IMR-90 (cell line): ENCODE results near the gene FBXO44.

ENCODE experiments used
- BHLHE40 ChIP-seq: fragments of 150-350 bp; IDR thresholded peaks from 2 replicates; pipeline ENCODE4 v1.6.1; 2016; ENCODE audit warnings: mild to moderate bottlenecking, low read depth, low read length
- CEBPB ChIP-seq: IDR thresholded peaks from 2 replicates; pipeline ENCODE4 v1.6.1; 2012; ENCODE audit warnings: low read depth, low read length, improper control_type of control experiment
- MAFK ChIP-seq: IDR thresholded peaks from 2 replicates; pipeline ENCODE4 v1.6.1; 2012; ENCODE audit warnings: low read depth, low read length, improper control_type of control experiment
- MXI1 ChIP-seq: IDR thresholded peaks from 2 replicates; pipeline ENCODE4 v1.6.1; 2012; ENCODE audit warnings: low read depth, mild to moderate bottlenecking, low read length, moderate library complexity, borderline replicate concordance
- NFE2L2 ChIP-seq: fragments of 150-350 bp; IDR thresholded peaks from 2 replicates; pipeline ENCODE4 v1.6.1; 2016; ENCODE audit warnings: low read depth, mild to moderate bottlenecking, low read length
- POLR2A ChIP-seq: IDR thresholded peaks from 2 replicates; pipeline ENCODE4 v1.6.1; 2012; ENCODE audit warnings: mild to moderate bottlenecking, low read depth, low read length
- RAD21 ChIP-seq: IDR thresholded peaks from 2 replicates; pipeline ENCODE4 v1.6.1; 2012; ENCODE audit warnings: low read length, improper control_type of control experiment
- TF ChIP-seq, protein P1 (sequence below): conservative IDR thresholded peaks from 2 replicates; pipeline ENCODE4 v1.5.1; 2012; ENCODE audit warnings: mild to moderate bottlenecking, low read depth, low read length, improper control_type of control experiment

DNA sequence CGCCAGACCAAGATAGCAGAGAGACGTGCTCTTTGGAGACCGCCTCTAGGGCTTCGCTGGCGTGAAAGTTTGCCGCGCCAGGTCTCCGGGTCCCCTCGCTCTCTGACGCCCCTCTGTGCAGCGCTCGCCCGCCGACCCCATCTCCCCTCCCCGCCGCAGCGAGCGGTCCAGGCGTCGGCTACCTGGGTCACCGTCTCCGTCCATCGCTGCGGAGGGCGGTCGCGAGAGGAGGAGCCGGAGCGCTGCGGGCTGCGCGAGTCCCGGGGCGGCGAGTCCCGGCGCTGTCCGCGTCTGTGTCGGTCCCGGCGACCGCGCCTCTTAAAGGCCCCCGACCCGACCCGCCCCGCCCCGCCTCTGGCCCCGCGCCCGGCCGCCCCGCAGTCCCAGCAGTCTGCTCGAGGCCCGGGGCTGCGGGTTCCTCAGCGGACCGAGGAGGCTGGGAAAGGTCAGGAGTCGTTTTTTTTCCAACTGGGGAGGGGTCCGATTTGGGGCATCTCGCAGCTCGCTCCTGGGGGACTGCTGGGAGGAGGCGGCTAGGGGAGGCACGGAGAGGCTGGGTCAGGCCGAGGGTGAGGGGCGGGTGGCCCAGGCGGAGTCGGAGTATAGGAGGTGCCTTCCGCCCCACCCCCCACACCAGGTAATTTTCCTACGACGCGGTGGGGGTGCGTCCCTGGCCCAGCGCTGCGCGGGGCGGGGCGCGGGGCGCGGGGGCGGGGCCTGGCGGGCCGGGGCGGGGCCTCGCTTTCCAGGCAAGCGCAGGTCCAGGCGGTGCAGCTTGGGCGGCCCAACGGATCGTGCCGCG, at the start of gene FBXO44, which contains the start of gene FBXO2:
- TF ChIP-seq MAFK (no peak), POLR2A (no peak), NFE2L2 (no peak), CEBPB (no peak), BHLHE40 (no peak), MXI1 (no peak), RAD21 (no peak)
- TF ChIP-seq, protein P1, sequence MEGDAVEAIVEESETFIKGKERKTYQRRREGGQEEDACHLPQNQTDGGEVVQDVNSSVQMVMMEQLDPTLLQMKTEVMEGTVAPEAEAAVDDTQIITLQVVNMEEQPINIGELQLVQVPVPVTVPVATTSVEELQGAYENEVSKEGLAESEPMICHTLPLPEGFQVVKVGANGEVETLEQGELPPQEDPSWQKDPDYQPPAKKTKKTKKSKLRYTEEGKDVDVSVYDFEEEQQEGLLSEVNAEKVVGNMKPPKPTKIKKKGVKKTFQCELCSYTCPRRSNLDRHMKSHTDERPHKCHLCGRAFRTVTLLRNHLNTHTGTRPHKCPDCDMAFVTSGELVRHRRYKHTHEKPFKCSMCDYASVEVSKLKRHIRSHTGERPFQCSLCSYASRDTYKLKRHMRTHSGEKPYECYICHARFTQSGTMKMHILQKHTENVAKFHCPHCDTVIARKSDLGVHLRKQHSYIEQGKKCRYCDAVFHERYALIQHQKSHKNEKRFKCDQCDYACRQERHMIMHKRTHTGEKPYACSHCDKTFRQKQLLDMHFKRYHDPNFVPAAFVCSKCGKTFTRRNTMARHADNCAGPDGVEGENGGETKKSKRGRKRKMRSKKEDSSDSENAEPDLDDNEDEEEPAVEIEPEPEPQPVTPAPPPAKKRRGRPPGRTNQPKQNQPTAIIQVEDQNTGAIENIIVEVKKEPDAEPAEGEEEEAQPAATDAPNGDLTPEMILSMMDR, result no peak
